Measurements from ENCODE around the gene DLGAP1. TPM values are rescaled to one million over a fixed set of nuclear protein-coding genes. Genes with fewer than 3 reads are reported as not detected.

The DLGAP1 gene
- total RNA-seq, 1 experiment from 2014 or later, result 23.2 TPM

- DNase-seq, result no peak
- no peak overlapping the region for H3K9ac ChIP-seq (ENCODE audit: extremely low read depth, insufficient read length, low read length)
Measured at GRCh38 chr18:3653851-3654441, 801.2 kb downstream of the DLGAP1 start.

More at GRCh38 chr18:3653851-3654441, 801.2 kb downstream of the DLGAP1 start:
- Histone ChIP-seq H3K18ac (ENCODE audit: insufficient read length, low read depth, low read length) (no peak overlapping the region), H4K20me1 (ENCODE audit: control insufficient read depth, insufficient read depth, insufficient read length) (no peaks in the 10 kb centered on the region), H2BK5ac (ENCODE audit: insufficient read length, low read length) (no peak overlapping the region), H3K4ac (ENCODE audit: low read depth, low read length) (no peak overlapping the region), H2AFZ (ENCODE audit: low read length) (no peak overlapping the region), H3K79me1 (ENCODE audit: insufficient read depth, low read depth, low read length, poor library complexity, severe bottlenecking) (no peaks in the 10 kb centered on the region), H3K56ac (ENCODE audit: insufficient read length, low read depth, low read length) (no peak overlapping the region), H3K23me2 (ENCODE audit: insufficient read length, low read depth, low read length, poor library complexity, severe bottlenecking) (no peaks in the 10 kb centered on the region), H2BK12ac (ENCODE audit: insufficient read length, low read depth, low read length) (no peak overlapping the region), H2BK120ac (ENCODE audit: low read depth, low read length, poor library complexity, severe bottlenecking) (no peak overlapping the region), H3K14ac (ENCODE audit: insufficient read depth, low read length) (no peak overlapping the region), H4K5ac (ENCODE audit: insufficient read length, low read depth, low read length) (no peak overlapping the region), H4K8ac (replicated peaks; ENCODE audit: insufficient read length, low read depth, low read length) (no peak overlapping the region), H3K4me1 (ENCODE audit: insufficient read depth, low read length) (peaks cover 8% of the 10 kb centered on the region; the same call in 1 of the 2 replicates), H3K27ac (ENCODE audit: insufficient read length, low read depth, low read length) (no peak overlapping the region), H2BK15ac (ENCODE audit: low read depth, low read length) (no peak overlapping the region), H3T11ph (ENCODE audit: low read length) (no peak overlapping the region), H3K9me3 (ENCODE audit: control insufficient read depth, low read depth, low read length) (no peaks in the 10 kb centered on the region), H4K91ac (ENCODE audit: insufficient read length, low read depth, low read length) (no peak overlapping the region), H2BK20ac (ENCODE audit: low read depth, low read length, poor library complexity, severe bottlenecking) (no peak overlapping the region), H3K27me3 (ENCODE audit: insufficient read depth, low read length) (no peaks in the 10 kb centered on the region), H2AK5ac (ENCODE audit: insufficient read length, low read length) (no peak overlapping the region), H3K4me2 (ENCODE audit: insufficient read depth, insufficient read length, low read length) (no peak overlapping the region), H3K23ac (ENCODE audit: insufficient read length, low read depth, low read length) (no peak overlapping the region), H3K79me2 (ENCODE audit: insufficient read depth, low read length) (no peaks in the 10 kb centered on the region)
- no peak for TF ChIP-seq CTCF (conservative IDR thresholded peaks at IDR 0.05)
- Mint-ChIP-seq H3K4me3 (no peak overlapping the region), H3K27ac (peak overlapping the region in 2 of 3 experiments; percentile 29 to 36; a peak in 1 of 7 replicates), H3K27me3 (ENCODE audit: low read depth) (no peaks in the 10 kb centered on the region; the same call in 1 of the 2 replicates), H3K9me3 (no peaks in the 10 kb centered on the region), H3K4me1 (peaks cover 33 to 35% of the 10 kb centered on the region in 2 experiments), H3K36me3 (ENCODE audit: insufficient read depth in 1 of 3, low read depth in 3 of 3) (peaks cover 0 to 4% (median 0%) of the 10 kb centered on the region in 3 experiments; a peak in 1 of 7 replicates)
- no CpG with 5 or more reads among the region's 12 CpGs for WGBS (ENCODE audit: extremely low coverage, insufficient read length, low lambda C conversion rate)
